Keratinocyte (primary cell): ENCODE results near the gene LTBP2. TPM values are rescaled to one million over a fixed set of nuclear protein-coding genes. Genes with fewer than 3 reads are reported as not detected.

ENCODE experiments used
- DNase-seq: peaks from one replicate; pipeline ENCODE4 v3.0.0-alpha.2; 2011; ENCODE audit warnings: low read depth, missing footprints, low spot score
- FAIRE-seq: peaks from 2 replicates; lab custom pipeline; 2011; peaks lifted over from hg19 to GRCh38; lab: Jason Lieb, UNC
- H2AFZ ChIP-seq: 2 replicates; pipeline ENCODE4 v1.6.0; 2012; ENCODE audit warnings: low read length, control low read depth, inconsistent platforms; ENCODE audit not compliant: control insufficient read depth
- H3K27ac ChIP-seq: 2 replicates; pipeline ENCODE4 v1.5.1; 2011; ENCODE audit warnings: low read length; ENCODE audit not compliant: control insufficient read depth, insufficient read depth
- H3K27me3 ChIP-seq: 3 replicates; pipeline ENCODE4 v1.6.0; 2011; ENCODE audit warnings: low read length; ENCODE audit not compliant: control insufficient read depth, insufficient read depth; ENCODE audit errors: extremely low read depth
- H3K36me3 ChIP-seq, 2 experiments: 2 replicates in 1 of 2; 3 replicates in 1 of 2; pipeline ENCODE4 v1.5.1; 2011; ENCODE audit warnings: low read length in 2 of 2, mild to moderate bottlenecking in 1 of 2; ENCODE audit not compliant: control insufficient read depth in 2 of 2, insufficient read depth in 2 of 2; ENCODE audit errors: extremely low read depth in 1 of 2
- H3K4me1 ChIP-seq: 3 replicates; pipeline ENCODE4 v1.5.1; 2011; ENCODE audit warnings: low read length; ENCODE audit not compliant: control insufficient read depth, insufficient read depth; ENCODE audit errors: extremely low read depth
- H3K4me2 ChIP-seq: 3 replicates; pipeline ENCODE4 v1.6.0; 2011; ENCODE audit warnings: low read depth, low read length; ENCODE audit not compliant: control insufficient read depth, insufficient read depth; ENCODE audit errors: extremely low read depth
- H3K4me3 ChIP-seq, 3 experiments: fragments of 200-600 bp in 1 of 3; sonication (generic) in 1 of 3; 2 replicates in 2 of 3; 3 replicates in 1 of 3; pipeline ENCODE4 v1.5.1; 2011 to 2016; ENCODE audit warnings: low read length in 3 of 3, mild to moderate bottlenecking in 3 of 3, control low read depth in 2 of 3, inconsistent platforms in 1 of 3, low read depth in 1 of 3, mixed read lengths in 1 of 3, mixed run types in 1 of 3, moderate library complexity in 1 of 3; ENCODE audit not compliant: control insufficient read depth in 2 of 3, insufficient read depth in 2 of 3; ENCODE audit errors: extremely low read depth in 1 of 3
- H3K79me2 ChIP-seq: 2 replicates; pipeline ENCODE4 v1.6.0; 2012; ENCODE audit warnings: low read length; ENCODE audit not compliant: control insufficient read depth, insufficient read depth
- H3K9ac ChIP-seq: 3 replicates; pipeline ENCODE4 v1.6.0; 2011; ENCODE audit warnings: low read length; ENCODE audit not compliant: control insufficient read depth, insufficient read depth; ENCODE audit errors: extremely low read depth
- H3K9me1 ChIP-seq: 3 replicates; pipeline ENCODE4 v1.6.0; 2011; ENCODE audit warnings: low read length; ENCODE audit not compliant: control insufficient read depth, insufficient read depth; ENCODE audit errors: extremely low read depth
- H3K9me3 ChIP-seq: 2 replicates; pipeline ENCODE4 v1.5.1; 2012; ENCODE audit warnings: low read depth, low read length; ENCODE audit not compliant: control insufficient read depth
- H4K20me1 ChIP-seq: 3 replicates; pipeline ENCODE4 v1.6.0; 2011; ENCODE audit warnings: low read length; ENCODE audit not compliant: control insufficient read depth, insufficient read depth; ENCODE audit errors: extremely low read depth
- EZH2 ChIP-seq: IDR thresholded peaks from one replicate; pipeline ENCODE4 v1.6.1; 2012; ENCODE audit warnings: inconsistent platforms, mild to moderate bottlenecking, low read length, moderate library complexity
- dilution Hi-C: fragments of 300-500 bp; cut with MboI; formaldehyde crosslinking; loops from one replicate; pipeline ENCODE4 v1.7.0; 2020; ENCODE audit warnings: low sequenced_read_pairs; ENCODE audit not compliant: extremely low pct_ligation_motif_present
- polyA minus RNA-seq, 3 experiments: library from RNA; depleted of rRNA, polyadenylated mRNA; stranded (reverse); fragments of >200 nt; gene quantifications; 1 replicate in 1 of 3; 2 replicates in 1 of 3; 3 replicates in 1 of 3; pipeline ENCODE4 v1.2.3, GENCODE V29; 2011
- polyA plus RNA-seq, 5 experiments: library from polyadenylated mRNA; depleted of rRNA in 3 of 5; stranded (reverse) in 3 of 5; stranded (forward) in 1 of 5; unstranded in 1 of 5; fragments of >200 nt; gene quantifications; 1 replicate in 1 of 5; 2 replicates in 3 of 5; 3 replicates in 1 of 5; pipeline versions ENCODE4 v1.2.1 to v1.2.3, GENCODE V29; 2011 to 2012; ENCODE audit warnings: missing spikeins in 2 of 5, low read depth in 1 of 5, low replicate concordance in 1 of 5
- TF ChIP-seq, protein P1 (sequence below), 3 experiments: IDR thresholded peaks in 1 of 3; conservative IDR thresholded peaks in 1 of 3; optimal IDR thresholded peaks in 1 of 3; 2 replicates in 2 of 3; 3 replicates in 1 of 3; pipeline versions ENCODE3 to v1.5.1; 2011; ENCODE audit warnings: low read length in 3 of 3, mild to moderate bottlenecking in 3 of 3, moderate library complexity in 2 of 3, control low read depth in 1 of 3, inconsistent platforms in 1 of 3; ENCODE audit not compliant: insufficient read depth in 2 of 3; ENCODE audit errors: extremely low read depth in 1 of 3

Gene LTBP2
- 23.9 to 40.7 TPM (median 26.6 TPM) in 3 replicates for polyA plus RNA-seq
- polyA plus RNA-seq (2011; ENCODE audit: low read depth), result 12.1 TPM
- 19.5 and 28.2 TPM in 2 replicates for polyA plus RNA-seq (2011; cell fraction: cytosol; rRNA removed)
- 118 and 155 TPM in 2 replicates for polyA plus RNA-seq (2011; cell fraction: nucleus; rRNA removed)
- polyA plus RNA-seq (2012; ENCODE audit: low replicate concordance), result 11.7 and 64.1 TPM in 2 replicates
- polyA minus RNA-seq, result 66.1 to 143 TPM (median 68.5 TPM) in 3 replicates
- 89.6 TPM for polyA minus RNA-seq (2011; cell fraction: cytosol; rRNA and poly(A)+ RNA removed)
- polyA minus RNA-seq (2011; cell fraction: nucleus; rRNA and poly(A)+ RNA removed), result 195 and 210 TPM in 2 replicates

DNA sequence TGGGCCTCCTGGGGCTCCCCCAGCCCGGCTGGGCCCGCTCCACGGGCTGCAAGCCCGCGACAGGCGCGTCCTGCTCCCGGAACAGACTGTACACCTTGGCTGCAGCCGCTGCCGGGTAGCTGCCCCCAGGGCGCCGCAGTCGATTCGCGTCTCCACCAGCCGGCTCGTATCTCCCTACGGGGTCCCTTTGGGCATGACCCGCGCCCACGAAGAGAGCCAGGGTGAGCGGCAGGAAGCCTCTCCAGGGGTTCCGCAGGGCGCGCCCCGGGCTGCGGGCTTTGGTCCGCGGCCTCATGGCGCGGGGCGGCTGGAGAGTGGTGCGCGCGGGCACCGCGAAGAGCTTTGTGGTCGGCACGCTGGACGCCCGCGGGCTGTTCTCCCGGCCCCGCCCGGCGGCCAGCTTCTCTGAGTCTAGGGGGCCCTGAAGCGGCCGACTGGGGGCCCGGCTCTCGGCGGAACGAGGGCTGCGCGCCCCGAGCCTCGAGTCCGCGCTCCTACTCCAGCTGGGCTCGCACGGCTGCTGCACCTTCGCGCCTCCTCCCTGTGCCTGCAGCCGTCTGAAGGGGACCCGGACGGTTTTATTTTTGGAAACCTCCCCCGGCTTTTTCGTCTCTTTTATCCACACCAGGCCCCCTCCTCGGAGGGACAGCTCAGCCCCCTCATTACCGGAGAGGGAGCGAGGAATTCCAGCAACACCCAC, at the start of gene LTBP2:
TSS of gene LTBP2 (minus strand) at position 588 of the 700 bp plus-strand sequence. CDS start at position 295, 293 bp downstream.
- no peak for DNase-seq
- peaks cover 61% of the 10 kb centered on the region for H3K4me1 ChIP-seq
- no peaks in the 10 kb centered on the region for H3K36me3 ChIP-seq
- no peak for FAIRE-seq
- H3K9ac ChIP-seq, result peak within 1 kb of the TSS; percentile 71
- H3K4me2 ChIP-seq, result peak within 1 kb of the TSS; percentile 77
- TF ChIP-seq, protein P1, sequence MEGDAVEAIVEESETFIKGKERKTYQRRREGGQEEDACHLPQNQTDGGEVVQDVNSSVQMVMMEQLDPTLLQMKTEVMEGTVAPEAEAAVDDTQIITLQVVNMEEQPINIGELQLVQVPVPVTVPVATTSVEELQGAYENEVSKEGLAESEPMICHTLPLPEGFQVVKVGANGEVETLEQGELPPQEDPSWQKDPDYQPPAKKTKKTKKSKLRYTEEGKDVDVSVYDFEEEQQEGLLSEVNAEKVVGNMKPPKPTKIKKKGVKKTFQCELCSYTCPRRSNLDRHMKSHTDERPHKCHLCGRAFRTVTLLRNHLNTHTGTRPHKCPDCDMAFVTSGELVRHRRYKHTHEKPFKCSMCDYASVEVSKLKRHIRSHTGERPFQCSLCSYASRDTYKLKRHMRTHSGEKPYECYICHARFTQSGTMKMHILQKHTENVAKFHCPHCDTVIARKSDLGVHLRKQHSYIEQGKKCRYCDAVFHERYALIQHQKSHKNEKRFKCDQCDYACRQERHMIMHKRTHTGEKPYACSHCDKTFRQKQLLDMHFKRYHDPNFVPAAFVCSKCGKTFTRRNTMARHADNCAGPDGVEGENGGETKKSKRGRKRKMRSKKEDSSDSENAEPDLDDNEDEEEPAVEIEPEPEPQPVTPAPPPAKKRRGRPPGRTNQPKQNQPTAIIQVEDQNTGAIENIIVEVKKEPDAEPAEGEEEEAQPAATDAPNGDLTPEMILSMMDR (optimal IDR thresholded peaks at IDR 0.05 in 1 of 3, IDR thresholded peaks at IDR 0.05 in 1 of 3, conservative IDR thresholded peaks at IDR 0.05 in 1 of 3; ENCODE audit: extremely low read depth in 1 of 3, insufficient read depth in 2 of 3, low read length in 3 of 3), result no peak
- TF ChIP-seq EZH2, result no peak
- H3K9me3 ChIP-seq, result no peaks in the 10 kb centered on the region
- dilution Hi-C loops, result no loop called here
- no peaks in the 10 kb centered on the region for H4K20me1 ChIP-seq
- H3K27ac ChIP-seq, result peak within 1 kb of the TSS; percentile 43
- H2AFZ ChIP-seq, result peak within 1 kb of the TSS; percentile 51
- peak within 1 kb of the TSS; percentile 46 to 76 (median 74) for H3K4me3 ChIP-seq
- H3K9me1 ChIP-seq, result no peaks in the 10 kb centered on the region
- peaks cover 45% of the 10 kb centered on the region for H3K79me2 ChIP-seq
- H3K27me3 ChIP-seq, result no peaks in the 10 kb centered on the region

- H2AFZ ChIP-seq, result no peak overlapping the region
- H3K79me2 ChIP-seq, result no peaks in the 10 kb centered on the region
- no peak overlapping the region for H3K4me2 ChIP-seq
- H3K4me1 ChIP-seq, result peaks cover 30% of the 10 kb centered on the region
- no peak overlapping the region for H3K9ac ChIP-seq
- H3K27me3 ChIP-seq, result no peaks in the 10 kb centered on the region
- H3K9me1 ChIP-seq, result no peaks in the 10 kb centered on the region
- dilution Hi-C loops, result no loop called here
- FAIRE-seq, result no peak
- H3K9me3 ChIP-seq, result no peaks in the 10 kb centered on the region
- DNase-seq, result no peak
- H4K20me1 ChIP-seq, result no peaks in the 10 kb centered on the region
- no peak overlapping the region for H3K4me3 ChIP-seq
- H3K27ac ChIP-seq, result no peak overlapping the region
- no peak for TF ChIP-seq EZH2
- TF ChIP-seq, protein P1 (optimal IDR thresholded peaks at IDR 0.05 in 1 of 3, IDR thresholded peaks at IDR 0.05 in 1 of 3, conservative IDR thresholded peaks at IDR 0.05 in 1 of 3; ENCODE audit: extremely low read depth in 1 of 3, insufficient read depth in 2 of 3, low read length in 3 of 3), result no peak
- peaks cover 14 to 44% of the 10 kb centered on the region in 2 experiments for H3K36me3 ChIP-seq
Measured at GRCh38 chr14:74660863-74661262, 48.8 kb upstream of the LTBP2 start.
